Naive thymus-derived CD4-positive, alpha-beta T cell (primary cell): ENCODE measurements around the gene BRINP1. TPM values are rescaled to one million over a fixed set of nuclear protein-coding genes. Genes with fewer than 3 reads are reported as not detected.

ENCODE experiments used
- ATAC-seq: fragments of 150-1000 bp; cut with Tn5 transposase; 2 replicates; pipeline ENCODE4 v1.10.0; 2021; ENCODE audit warnings: mild to moderate bottlenecking, moderate library complexity
- CTCF ChIA-PET: fragments of 350-600 bp; sonication (Branson Sonifier 250); formaldehyde crosslinking; loops from one replicate; lab custom pipeline; 2021; ENCODE audit warnings: antibody characterized with exemption; lab: Charles Lee
- POLR2A ChIA-PET: fragments of 350-600 bp; sonication (Branson Sonifier 250); formaldehyde crosslinking; loops from one replicate; lab custom pipeline; 2021; ENCODE audit warnings: antibody characterized with exemption, inconsistent platforms; lab: Charles Lee
- DNase-seq, 9 donors: peaks; one replicate each; pipeline versions ENCODE4 v3.0.0 to v3.0.0-alpha.2; 2020 to 2022; ENCODE audit warnings: mixed read lengths in 1 of 9
- H3K27ac ChIP-seq: one replicate; pipeline ENCODE4 v1.7.0; 2013; ENCODE audit warnings: mild to moderate bottlenecking, low read depth, low read length, moderate library complexity
- H3K27me3 ChIP-seq, 2 donors: one replicate each; pipeline ENCODE4 v1.7.0; 2013; ENCODE audit warnings: low read length in 2 of 2, mild to moderate bottlenecking in 2 of 2, moderate library complexity in 2 of 2; ENCODE audit not compliant: control insufficient read depth in 2 of 2, insufficient read depth in 2 of 2
- H3K36me3 ChIP-seq, 3 experiments: 1 replicate in 2 of 3; 2 replicates in 1 of 3; pipeline ENCODE4 v1.7.0; 2013; ENCODE audit warnings: low read length in 3 of 3, mild to moderate bottlenecking in 3 of 3, moderate library complexity in 1 of 3; ENCODE audit not compliant: insufficient read depth in 3 of 3, control insufficient read depth in 2 of 3
- H3K4me1 ChIP-seq, 2 donors: one replicate each; pipeline ENCODE4 v1.7.0; 2013; ENCODE audit warnings: low read length in 2 of 2, mild to moderate bottlenecking in 2 of 2, moderate library complexity in 1 of 2; ENCODE audit not compliant: control insufficient read depth in 2 of 2, insufficient read depth in 2 of 2
- H3K4me3 ChIP-seq: 2 replicates; pipeline ENCODE4 v1.7.0; 2013; ENCODE audit warnings: mild to moderate bottlenecking, low read length
- H3K9me3 ChIP-seq, 3 experiments: 1 replicate in 2 of 3; 2 replicates in 1 of 3; pipeline ENCODE4 v1.7.0; 2013; ENCODE audit warnings: low read length in 3 of 3; ENCODE audit not compliant: control insufficient read depth in 2 of 3
- H3K27ac Mint-ChIP-seq, 9 donors: one replicate each; pipeline ENCODE4 v1.8.0; 2020 to 2022; ENCODE audit warnings: mixed read lengths in 9 of 9, mild to moderate bottlenecking in 8 of 9, moderate library complexity in 5 of 9, inconsistent platforms in 2 of 9
- H3K27me3 Mint-ChIP-seq, 5 donors: one replicate each; pipeline ENCODE4 v1.8.0; 2021 to 2022; ENCODE audit warnings: mixed read lengths in 5 of 5, mild to moderate bottlenecking in 1 of 5
- H3K36me3 Mint-ChIP-seq, 5 donors: one replicate each; pipeline ENCODE4 v1.8.0; 2020 to 2022; ENCODE audit warnings: mixed read lengths in 5 of 5, mild to moderate bottlenecking in 3 of 5, inconsistent platforms in 1 of 5
- H3K4me1 Mint-ChIP-seq, 7 donors: one replicate each; pipeline ENCODE4 v1.8.0; 2020 to 2022; ENCODE audit warnings: mixed read lengths in 7 of 7, mild to moderate bottlenecking in 3 of 7, inconsistent platforms in 1 of 7
- H3K4me3 Mint-ChIP-seq, 10 donors: one replicate each; pipeline ENCODE4 v1.8.0; 2020 to 2022; ENCODE audit warnings: mild to moderate bottlenecking in 10 of 10, mixed read lengths in 10 of 10, moderate library complexity in 6 of 10, inconsistent platforms in 2 of 10
- H3K9me3 Mint-ChIP-seq, 11 donors: one replicate each; pipeline ENCODE4 v1.8.0; 2020 to 2022; ENCODE audit warnings: mixed read lengths in 11 of 11, mild to moderate bottlenecking in 4 of 11, inconsistent platforms in 1 of 11, moderate library complexity in 1 of 11
- intact Hi-C, 2 donors: fragments of 100-400 bp; cut with micrococcal nuclease; formaldehyde crosslinking; loops; one replicate each; pipeline ENCODE4 v1.15.1; 2023
- polyA plus RNA-seq, 2 donors: library from polyadenylated mRNA; unstranded; fragments of 300-500 nt; fragmentation: Illumina TruSeq; gene quantifications; one replicate each; pipeline ENCODE4 v1.2.3, GENCODE V29; 2021
- total RNA-seq, 6 experiments: library from RNA in 5 of 6; stranded (reverse) in 5 of 6; gene quantifications; 1 replicate in 5 of 6; 2 replicates in 1 of 6; pipeline ENCODE4 v1.2.3 and lab custom pipeline; 2021 to 2026

The BRINP1 gene
- total and polyA plus RNA-seq, 7 experiments from 2014 or later = not detected

GRCh38 chr9:119156354-119156753 lies 212.9 kb downstream of the BRINP1 start:
- H3K4me1 Mint-ChIP-seq = no peaks in the 10 kb centered on the region
- Histone ChIP-seq H3K4me3 (no peak overlapping the region), H3K36me3 (no peaks in the 10 kb centered on the region), H3K27me3 (no peaks in the 10 kb centered on the region), H3K4me1 (no peaks in the 10 kb centered on the region), H3K9me3 (no peaks in the 10 kb centered on the region), H3K27ac (no peak overlapping the region)
- no peak overlapping the region for H3K27ac Mint-ChIP-seq
- intact Hi-C loops = no loop called here
- ChIA-PET POLR2A (no interaction called here), CTCF (no interaction called here)
- ATAC-seq (no peak), DNase-seq (no peak)
- H3K27me3 Mint-ChIP-seq = no peaks in the 10 kb centered on the region
- H3K9me3 Mint-ChIP-seq = peaks cover 0 to 11% (median 4%) of the 10 kb centered on the region in 11 donors
- H3K36me3 Mint-ChIP-seq = no peaks in the 10 kb centered on the region
- no peak overlapping the region for H3K4me3 Mint-ChIP-seq

- ATAC-seq (no peak), DNase-seq (no peak)
- intact Hi-C loops = no loop called here
- Mint-ChIP-seq H3K9me3 (peaks cover 0 to 11% (median 4%) of the 10 kb centered on the region in 11 donors), H3K27ac (no peak overlapping the region), H3K27me3 (no peaks in the 10 kb centered on the region), H3K36me3 (no peaks in the 10 kb centered on the region), H3K4me3 (no peak overlapping the region), H3K4me1 (no peaks in the 10 kb centered on the region)
- H3K27me3 ChIP-seq = no peaks in the 10 kb centered on the region
- no peaks in the 10 kb centered on the region for H3K9me3 ChIP-seq
- CTCF ChIA-PET = no interaction called here
- no peaks in the 10 kb centered on the region for H3K4me1 ChIP-seq
- POLR2A ChIA-PET = no interaction called here
- H3K4me3 ChIP-seq = no peak overlapping the region
- no peaks in the 10 kb centered on the region for H3K36me3 ChIP-seq
- H3K27ac ChIP-seq = no peak overlapping the region
Observed at GRCh38 chr9:119154527-119154926, 214.7 kb downstream of the BRINP1 start.

DNA sequence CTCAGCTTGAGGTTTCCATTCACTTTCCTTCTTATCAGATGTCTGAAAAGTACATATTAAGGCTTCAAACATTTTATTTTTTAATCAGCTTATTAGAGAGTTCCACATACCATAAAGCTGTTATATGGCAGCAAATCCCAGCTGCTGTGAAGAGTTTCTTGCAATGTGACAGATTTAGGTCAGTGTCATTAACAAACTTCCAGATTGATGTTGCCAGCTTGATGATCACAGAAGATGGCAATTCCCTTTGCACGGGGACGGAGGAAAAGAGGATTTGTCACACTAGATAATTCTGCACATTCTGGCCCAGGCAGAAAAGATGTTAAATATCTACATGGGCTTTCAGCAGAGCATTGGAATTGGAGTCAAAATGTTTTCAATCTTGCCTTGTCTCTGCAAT lies 215.8 kb downstream of the BRINP1 start:
- ATAC-seq (no peak), DNase-seq (no peak)
- Histone ChIP-seq H3K27ac (no peak overlapping the region), H3K27me3 (no peaks in the 10 kb centered on the region), H3K36me3 (no peaks in the 10 kb centered on the region), H3K9me3 (no peaks in the 10 kb centered on the region), H3K4me3 (no peak overlapping the region), H3K4me1 (no peaks in the 10 kb centered on the region)
- ChIA-PET POLR2A (no interaction called here), CTCF (no interaction called here)
- no peaks in the 10 kb centered on the region for H3K36me3 Mint-ChIP-seq
- H3K9me3 Mint-ChIP-seq = peaks cover 0 to 11% (median 3%) of the 10 kb centered on the region in 11 donors
- H3K27me3 Mint-ChIP-seq = no peaks in the 10 kb centered on the region
- intact Hi-C loops = no loop called here
- H3K4me1 Mint-ChIP-seq = no peaks in the 10 kb centered on the region
- H3K27ac Mint-ChIP-seq = no peak overlapping the region
- H3K4me3 Mint-ChIP-seq = no peak overlapping the region

GRCh38 chr9:119148855-119149254 lies 220.4 kb downstream of the BRINP1 start:
- CTCF ChIA-PET = no interaction called here
- H3K9me3 Mint-ChIP-seq = peaks cover 0 to 15% (median 2%) of the 10 kb centered on the region in 11 donors

GRCh38 chr9:119137479-119137878 lies 231.8 kb downstream of the BRINP1 start:
- Histone ChIP-seq H3K27me3 (no peaks in the 10 kb centered on the region), H3K27ac (no peak overlapping the region), H3K36me3 (no peaks in the 10 kb centered on the region), H3K9me3 (no peaks in the 10 kb centered on the region), H3K4me1 (no peaks in the 10 kb centered on the region), H3K4me3 (no peak overlapping the region)
- Mint-ChIP-seq H3K4me3 (no peak overlapping the region), H3K36me3 (no peaks in the 10 kb centered on the region), H3K27me3 (no peaks in the 10 kb centered on the region), H3K4me1 (no peaks in the 10 kb centered on the region), H3K27ac (no peak overlapping the region), H3K9me3 (peaks cover 0 to 26% (median 8%) of the 10 kb centered on the region in 11 donors)
- ChIA-PET POLR2A (no interaction called here), CTCF (no interaction called here)
- ATAC-seq = no peak
- intact Hi-C loops = no loop called here
- no peak for DNase-seq

More at GRCh38 chr9:119148855-119149254, 220.4 kb downstream of the BRINP1 start:
- no peak overlapping the region for H3K27ac Mint-ChIP-seq
- H3K27me3 Mint-ChIP-seq = no peaks in the 10 kb centered on the region
- POLR2A ChIA-PET = no interaction called here
- Histone ChIP-seq H3K9me3 (no peaks in the 10 kb centered on the region), H3K4me3 (no peak overlapping the region), H3K4me1 (no peaks in the 10 kb centered on the region), H3K36me3 (no peaks in the 10 kb centered on the region), H3K27ac (no peak overlapping the region), H3K27me3 (no peaks in the 10 kb centered on the region)
- no peak for ATAC-seq
- no peak for DNase-seq
- H3K4me1 Mint-ChIP-seq = no peaks in the 10 kb centered on the region
- intact Hi-C loops = no loop called here
- no peak overlapping the region for H3K4me3 Mint-ChIP-seq
- H3K36me3 Mint-ChIP-seq = no peaks in the 10 kb centered on the region

DNA sequence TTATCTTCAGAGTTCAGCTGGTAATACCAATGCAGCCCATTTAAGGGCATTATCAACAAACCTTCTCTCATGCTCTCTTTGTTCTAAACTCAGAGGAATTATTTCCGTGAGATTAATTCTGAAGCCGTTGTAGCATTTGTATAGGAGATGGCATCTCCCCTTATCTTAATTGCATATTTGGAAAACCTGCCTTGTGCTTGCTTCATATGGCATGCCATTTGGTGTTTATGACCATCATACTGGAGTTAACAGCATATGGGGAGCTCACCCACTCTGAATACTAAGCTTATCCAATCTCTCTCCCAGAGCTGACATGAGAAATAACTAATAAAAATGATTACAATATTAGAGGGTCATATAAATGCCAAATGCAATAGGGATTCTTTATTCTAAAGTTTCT lies 243.2 kb downstream of the BRINP1 start:
- POLR2A ChIA-PET = no interaction called here
- intact Hi-C loops = no loop called here

DNA sequence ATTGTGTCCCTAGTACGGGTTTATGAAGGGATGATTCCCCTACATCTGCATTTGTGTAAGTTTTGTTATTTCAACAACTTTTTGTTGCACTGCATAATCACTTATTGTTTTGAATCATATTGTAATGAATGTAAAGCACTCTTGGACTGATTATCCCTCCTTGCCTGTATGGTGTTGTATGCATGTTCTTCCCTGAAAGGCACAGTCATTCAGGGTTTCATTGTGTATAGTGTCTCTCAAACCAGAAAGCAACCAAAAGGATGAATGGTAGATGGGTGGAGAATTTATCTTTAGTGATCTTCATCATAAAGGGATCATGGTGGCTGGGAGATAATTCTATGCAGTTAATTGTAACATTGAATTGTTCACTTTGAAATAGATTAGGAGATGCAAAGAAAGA lies 247.3 kb downstream of the BRINP1 start:
- Mint-ChIP-seq H3K27me3 (no peaks in the 10 kb centered on the region), H3K4me1 (no peaks in the 10 kb centered on the region), H3K27ac (no peak overlapping the region), H3K4me3 (no peak overlapping the region), H3K9me3 (peaks cover 0 to 14% (median 2%) of the 10 kb centered on the region in 11 donors), H3K36me3 (no peaks in the 10 kb centered on the region)
- H3K36me3 ChIP-seq = no peaks in the 10 kb centered on the region
- POLR2A ChIA-PET = no interaction called here
- intact Hi-C loops = no loop called here
- CTCF ChIA-PET = no interaction called here
- no peak overlapping the region for H3K4me3 ChIP-seq
- H3K27me3 ChIP-seq = no peaks in the 10 kb centered on the region
- H3K27ac ChIP-seq = no peak overlapping the region
- H3K9me3 ChIP-seq = no peaks in the 10 kb centered on the region
- no peak for ATAC-seq
- H3K4me1 ChIP-seq = no peaks in the 10 kb centered on the region
- no peak for DNase-seq

More for the DNA sequence above, 243.2 kb downstream of the BRINP1 start:
- CTCF ChIA-PET = no interaction called here
- H3K36me3 Mint-ChIP-seq = no peaks in the 10 kb centered on the region
- Histone ChIP-seq H3K36me3 (no peaks in the 10 kb centered on the region), H3K4me1 (no peaks in the 10 kb centered on the region), H3K27me3 (no peaks in the 10 kb centered on the region), H3K4me3 (no peak overlapping the region), H3K9me3 (no peaks in the 10 kb centered on the region), H3K27ac (no peak overlapping the region)
- H3K4me1 Mint-ChIP-seq = no peaks in the 10 kb centered on the region
- H3K9me3 Mint-ChIP-seq = peaks cover 0 to 17% (median 4%) of the 10 kb centered on the region in 11 donors
- no peak overlapping the region for H3K4me3 Mint-ChIP-seq
- no peak for DNase-seq
- peaks cover 0 to 5% (median 0%) of the 10 kb centered on the region in 5 donors for H3K27me3 Mint-ChIP-seq
- ATAC-seq = no peak
- H3K27ac Mint-ChIP-seq = no peak overlapping the region
